Right lobe of liver (tissue), 6 donors: ENCODE measurements around the gene EYA2. TPM values are rescaled to one million over a fixed set of nuclear protein-coding genes. Genes with fewer than 3 reads are reported as not detected.

Experiments
- ATAC-seq, 4 donors: fragments of 200-7000 bp; cut with Tn5 transposase; one replicate each; pipeline ENCODE4 v1.9.1; 2020; ENCODE audit warnings: mild to moderate bottlenecking in 4 of 4, moderate library complexity in 4 of 4
- DNase-seq, 3 donors: peaks; one replicate each; pipeline ENCODE4 v3.0.0-alpha.2; 2020
- H3K27ac ChIP-seq, 3 donors: fragments of 200-600 bp; one replicate each; pipeline ENCODE4 v1.8.0; 2022
- H3K27me3 ChIP-seq, 2 donors: fragments of 200-600 bp; one replicate each; pipeline ENCODE4 v1.8.0; 2022
- H3K36me3 ChIP-seq, 4 donors: fragments of 200-600 bp; sonication (generic) in 1 of 4; one replicate each; pipeline versions ENCODE4 v1.5.1 to v1.8.0; 2017 to 2022; ENCODE audit warnings: control low read depth in 1 of 4
- H3K4me1 ChIP-seq, 4 donors: fragments of 200-600 bp; sonication (generic) in 1 of 4; one replicate each; pipeline versions ENCODE4 v1.5.1 to v1.8.0; 2017 to 2022; ENCODE audit warnings: control low read depth in 1 of 4
- H3K4me3 ChIP-seq, 3 donors: fragments of 200-600 bp; one replicate each; pipeline ENCODE4 v1.8.0; 2022
- H3K9me3 ChIP-seq, 4 donors: fragments of 200-600 bp; sonication (generic) in 1 of 4; one replicate each; pipeline versions ENCODE4 v1.5.1 to v1.8.0; 2017 to 2022; ENCODE audit warnings: control low read depth in 1 of 4
- CTCF ChIP-seq, 4 donors: fragments of 200-600 bp in 3 of 4; fragments of 450-650 bp in 1 of 4; IDR thresholded peaks; one replicate each; pipeline versions ENCODE4 v1.5.1 to v1.8.0; 2016 to 2022; ENCODE audit warnings: antibody characterized with exemption in 4 of 4, mild to moderate bottlenecking in 2 of 4
- POLR2A ChIP-seq: fragments of 450-650 bp; IDR thresholded peaks from one replicate; pipeline ENCODE4 v1.6.1; 2017; ENCODE audit warnings: antibody characterized with exemption, mild to moderate bottlenecking
- WGBS: methylation state at CpG from one replicate; pipeline ENCODE4 v1.1.6; 2018; ENCODE audit warnings: low coverage, low lambda C conversion rate; ENCODE audit not compliant: insufficient coverage; ENCODE audit errors: missing lambda C conversion rate; 5-methylcytosine and 5-hydroxymethylcytosine counted together
- intact Hi-C, 2 donors: fragments of 100-400 bp; cut with DNase I; formaldehyde crosslinking; loops; one replicate each; pipeline versions ENCODE4 v1.11.2 to v1.14.1; 2022
- total RNA-seq, 6 experiments: library from RNA; depleted of rRNA in 2 of 6; stranded (reverse); fragments of >200 nt in 2 of 6; fragmentation: NEBNext Ultra II Directional in 3 of 6; extraction: Animal tissue kit (Norgen Biotek cat#: 25700) in 3 of 6; gene quantifications; one replicate each; pipeline versions ENCODE4 v1.1.0 to v1.2.4, GENCODE V29; 2016 to 2023
- donor health status: DM: no; HTN: yes; CAD: no.
- donor health status: DM: no; HTN: no; CAD: no.
- donor health status: DM: no; HTN: no; CAD: no.
- donor health status: DM: no; HTN: yes; CAD: no.
- donor health status: DM: no; HTN: yes; CAD: no.

EYA2 gene
- total RNA-seq, 6 experiments from 2014 or later, result 0.12 to 3.0 (median 0.49) TPM

- no peaks in the 10 kb centered on the region for H3K4me1 ChIP-seq
- TF ChIP-seq CTCF (IDR thresholded peaks at IDR 0.05), result no peak
- no peak for TF ChIP-seq POLR2A
- intact Hi-C loops, result no loop called here
- ATAC-seq (no peak), DNase-seq (no peak)
- H3K4me3 ChIP-seq, result no peak overlapping the region
- no peaks in the 10 kb centered on the region for H3K36me3 ChIP-seq
- H3K9me3 ChIP-seq, result no peaks in the 10 kb centered on the region
- H3K27me3 ChIP-seq, result no peaks in the 10 kb centered on the region
- no peak overlapping the region for H3K27ac ChIP-seq
- 84% methylated on average over 9 of the region's 9 CpGs for WGBS
Measured at GRCh38 chr20:46935394-46936017, 40.9 kb downstream of the EYA2 start.

GRCh38 chr20:46936415-46937156 lies 41.9 kb downstream of the EYA2 start:
- ATAC-seq (no peak), DNase-seq (no peak)
- no peak for TF ChIP-seq POLR2A
- TF ChIP-seq CTCF (IDR thresholded peaks at IDR 0.05), result no peak
- H3K36me3 ChIP-seq, result no peaks in the 10 kb centered on the region
- intact Hi-C loops, result no loop called here
- no peak overlapping the region for H3K27ac ChIP-seq
- H3K27me3 ChIP-seq, result no peaks in the 10 kb centered on the region
- H3K4me3 ChIP-seq, result no peak overlapping the region
- H3K9me3 ChIP-seq, result no peaks in the 10 kb centered on the region
- H3K4me1 ChIP-seq, result no peaks in the 10 kb centered on the region
- 81% methylated on average over 14 of the region's 18 CpGs for WGBS

- WGBS, result 74% methylated on average over 3 of the region's 4 CpGs
- Histone ChIP-seq H3K27ac (no peak overlapping the region), H3K36me3 (no peaks in the 10 kb centered on the region), H3K4me3 (no peak overlapping the region), H3K4me1 (no peaks in the 10 kb centered on the region), H3K9me3 (no peaks in the 10 kb centered on the region), H3K27me3 (no peaks in the 10 kb centered on the region)
- intact Hi-C loops, result no loop called here
- no peak for DNase-seq
- ATAC-seq, result no peak
- TF ChIP-seq CTCF (IDR thresholded peaks at IDR 0.05), result no peak
- TF ChIP-seq POLR2A, result no peak
Measured at GRCh38 chr20:46937157-46937523, 42.5 kb downstream of the EYA2 start.

- intact Hi-C loops, result no loop called here
Measured at GRCh38 chr20:46937533-46938226, 43.0 kb downstream of the EYA2 start.

More at GRCh38 chr20:46937533-46938226, 43.0 kb downstream of the EYA2 start:
- no peaks in the 10 kb centered on the region for H3K27me3 ChIP-seq
- DNase-seq, result no peak
- no peak overlapping the region for H3K4me3 ChIP-seq
- H3K9me3 ChIP-seq, result no peaks in the 10 kb centered on the region
- H3K36me3 ChIP-seq, result no peaks in the 10 kb centered on the region
- 61% methylated on average over 7 of the region's 7 CpGs for WGBS
- H3K27ac ChIP-seq, result no peak overlapping the region
- ATAC-seq, result no peak
- no peaks in the 10 kb centered on the region for H3K4me1 ChIP-seq
- TF ChIP-seq POLR2A (no peak), CTCF (IDR thresholded peaks at IDR 0.05) (no peak)
